ENCODE measurements around the gene CADPS.

CADPS gene

GRCh38 chr3:62679988-62680387 is 195.2 kb downstream of the CADPS start:
- Mint-ChIP-seq H3K9me3 (no peaks in the 10 kb centered on the region), H3K4me1 (no peaks in the 10 kb centered on the region), H3K36me3 (ENCODE audit: low read depth) (no peaks in the 10 kb centered on the region), H3K27ac (no peak overlapping the region), H3K27me3 (peaks cover 5% of the 10 kb centered on the region), H3K4me3 (no peak overlapping the region)
- no peak for ATAC-seq
- DNase-seq: no peak

- Mint-ChIP-seq H3K4me3 (no peak overlapping the region), H3K4me1 (no peaks in the 10 kb centered on the region), H3K36me3 (ENCODE audit: low read depth) (no peaks in the 10 kb centered on the region), H3K9me3 (no peaks in the 10 kb centered on the region), H3K27me3 (peaks cover 5% of the 10 kb centered on the region), H3K27ac (no peak overlapping the region)
- DNase-seq (no peak), ATAC-seq (no peak)
Observed at GRCh38 chr3:62678841-62679240, 196.4 kb downstream of the CADPS start.

- no peaks in the 10 kb centered on the region for H3K9me3 Mint-ChIP-seq
- DNase-seq (no peak), ATAC-seq (no peak)
- no peaks in the 10 kb centered on the region for H3K4me1 Mint-ChIP-seq
- H3K4me3 Mint-ChIP-seq: no peak overlapping the region
- peaks cover 4% of the 10 kb centered on the region for H3K27me3 Mint-ChIP-seq
- no peaks in the 10 kb centered on the region for H3K36me3 Mint-ChIP-seq (ENCODE audit: low read depth)
- H3K27ac Mint-ChIP-seq: no peak overlapping the region
Observed at GRCh38 chr3:62677926-62678325, 197.3 kb downstream of the CADPS start.

- Mint-ChIP-seq H3K27ac (no peak overlapping the region), H3K36me3 (ENCODE audit: low read depth) (no peaks in the 10 kb centered on the region), H3K4me3 (no peak overlapping the region), H3K4me1 (no peaks in the 10 kb centered on the region), H3K27me3 (peaks cover 5% of the 10 kb centered on the region), H3K9me3 (no peaks in the 10 kb centered on the region)
- DNase-seq: no peak
- no peak for ATAC-seq
Observed at GRCh38 chr3:62676689-62677271, 198.4 kb downstream of the CADPS start.

GRCh38 chr3:62675492-62675891 is 199.7 kb downstream of the CADPS start:
- no peaks in the 10 kb centered on the region for H3K9me3 Mint-ChIP-seq
- no peak overlapping the region for H3K27ac Mint-ChIP-seq
- DNase-seq (no peak), ATAC-seq (no peak)
- H3K36me3 Mint-ChIP-seq (ENCODE audit: low read depth): no peaks in the 10 kb centered on the region
- peaks cover 7% of the 10 kb centered on the region for H3K27me3 Mint-ChIP-seq
- no peak overlapping the region for H3K4me3 Mint-ChIP-seq
- no peaks in the 10 kb centered on the region for H3K4me1 Mint-ChIP-seq

- Mint-ChIP-seq H3K36me3 (ENCODE audit: low read depth) (no peaks in the 10 kb centered on the region), H3K27me3 (peaks cover 7% of the 10 kb centered on the region), H3K9me3 (no peaks in the 10 kb centered on the region), H3K4me1 (no peaks in the 10 kb centered on the region), H3K27ac (no peak overlapping the region), H3K4me3 (no peak overlapping the region)
- ATAC-seq: no peak
- no peak for DNase-seq
Observed at GRCh38 chr3:62672988-62673313, 202.3 kb downstream of the CADPS start.

- no peak for ATAC-seq
Observed at GRCh38 chr3:62672270-62672987, 202.8 kb downstream of the CADPS start.

GRCh38 chr3:62670351-62670750 is 204.9 kb downstream of the CADPS start:
- Mint-ChIP-seq H3K4me3 (no peak overlapping the region), H3K36me3 (ENCODE audit: low read depth) (no peaks in the 10 kb centered on the region)
- no peak for ATAC-seq

More at GRCh38 chr3:62672270-62672987, 202.8 kb downstream of the CADPS start:
- Mint-ChIP-seq H3K27ac (no peak overlapping the region), H3K4me1 (no peaks in the 10 kb centered on the region), H3K27me3 (peaks cover 9% of the 10 kb centered on the region), H3K36me3 (ENCODE audit: low read depth) (no peaks in the 10 kb centered on the region), H3K4me3 (no peak overlapping the region), H3K9me3 (no peaks in the 10 kb centered on the region)
- DNase-seq: no peak

GRCh38 chr3:62669161-62669560 is 206.1 kb downstream of the CADPS start:
- no peak for DNase-seq
- Mint-ChIP-seq H3K9me3 (no peaks in the 10 kb centered on the region), H3K4me3 (no peak overlapping the region), H3K27me3 (peaks cover 6% of the 10 kb centered on the region), H3K36me3 (ENCODE audit: low read depth) (no peaks in the 10 kb centered on the region), H3K4me1 (no peaks in the 10 kb centered on the region), H3K27ac (no peak overlapping the region)
- no peak for ATAC-seq

More at GRCh38 chr3:62670351-62670750, 204.9 kb downstream of the CADPS start:
- no peak for DNase-seq
- Mint-ChIP-seq H3K9me3 (no peaks in the 10 kb centered on the region), H3K4me1 (no peaks in the 10 kb centered on the region), H3K27me3 (peaks cover 6% of the 10 kb centered on the region), H3K27ac (no peak overlapping the region)

GRCh38 chr3:62667714-62668113 is 207.5 kb downstream of the CADPS start:
- DNase-seq (no peak), ATAC-seq (no peak)
- Mint-ChIP-seq H3K36me3 (ENCODE audit: low read depth) (no peaks in the 10 kb centered on the region), H3K4me1 (no peaks in the 10 kb centered on the region), H3K27ac (no peak overlapping the region), H3K9me3 (no peaks in the 10 kb centered on the region), H3K4me3 (no peak overlapping the region), H3K27me3 (peaks cover 6% of the 10 kb centered on the region)

GRCh38 chr3:62665627-62666437 is 209.4 kb downstream of the CADPS start:
- peak; percentile 34 for DNase-seq
- no peaks in the 10 kb centered on the region for H3K36me3 Mint-ChIP-seq (ENCODE audit: low read depth)
- no peaks in the 10 kb centered on the region for H3K9me3 Mint-ChIP-seq
- no peak overlapping the region for H3K27ac Mint-ChIP-seq
- H3K4me1 Mint-ChIP-seq: no peaks in the 10 kb centered on the region
- ATAC-seq: peak; percentile 24
- peaks cover 8% of the 10 kb centered on the region for H3K27me3 Mint-ChIP-seq
- H3K4me3 Mint-ChIP-seq: no peak overlapping the region

- Mint-ChIP-seq H3K4me3 (no peak overlapping the region), H3K9me3 (no peaks in the 10 kb centered on the region), H3K4me1 (no peaks in the 10 kb centered on the region), H3K27me3 (peaks cover 6% of the 10 kb centered on the region), H3K27ac (no peak overlapping the region), H3K36me3 (ENCODE audit: low read depth) (no peaks in the 10 kb centered on the region)
- no peak for DNase-seq
- no peak for ATAC-seq
Observed at GRCh38 chr3:62662677-62663076, 212.5 kb downstream of the CADPS start.

- H3K36me3 Mint-ChIP-seq (ENCODE audit: low read depth): no peaks in the 10 kb centered on the region
- H3K27ac Mint-ChIP-seq: no peak overlapping the region
- DNase-seq: no peak
- H3K9me3 Mint-ChIP-seq: no peaks in the 10 kb centered on the region
- no peak overlapping the region for H3K4me3 Mint-ChIP-seq
- peaks cover 6% of the 10 kb centered on the region for H3K27me3 Mint-ChIP-seq
- H3K4me1 Mint-ChIP-seq: no peaks in the 10 kb centered on the region
- ATAC-seq: no peak
Observed at GRCh38 chr3:62659660-62660059, 215.6 kb downstream of the CADPS start.

GRCh38 chr3:62655691-62656063 is 219.5 kb downstream of the CADPS start:
- Mint-ChIP-seq H3K4me1 (no peaks in the 10 kb centered on the region), H3K27me3 (no peaks in the 10 kb centered on the region), H3K27ac (no peak overlapping the region), H3K9me3 (no peaks in the 10 kb centered on the region), H3K4me3 (no peak overlapping the region), H3K36me3 (ENCODE audit: low read depth) (no peaks in the 10 kb centered on the region)
- ATAC-seq: no peak
- DNase-seq: no peak

- no peak overlapping the region for H3K4me3 Mint-ChIP-seq
- no peak for ATAC-seq
- H3K27ac Mint-ChIP-seq: no peak overlapping the region
- no peaks in the 10 kb centered on the region for H3K27me3 Mint-ChIP-seq
- no peaks in the 10 kb centered on the region for H3K9me3 Mint-ChIP-seq
- DNase-seq: no peak
- H3K4me1 Mint-ChIP-seq: no peaks in the 10 kb centered on the region
- H3K36me3 Mint-ChIP-seq (ENCODE audit: low read depth): no peaks in the 10 kb centered on the region
Observed at GRCh38 chr3:62655056-62655690, 220.0 kb downstream of the CADPS start.

Data from activated naive CD8-positive, alpha-beta T cell treated with anti-CD3 and anti-CD28 coated beads, Interleukin-2, amount 50 U/mL, for 24 hours (primary cell).